Tibial nerve (tissue), 4 donors: ENCODE data around the gene ZRANB1. TPM values are rescaled to one million over a fixed set of nuclear protein-coding genes. Genes with fewer than 3 reads are reported as not detected.

ENCODE experiments used
- DNase-seq, 2 donors: peaks; one replicate each; pipeline ENCODE4 v3.0.0-alpha.2; 2019; ENCODE audit warnings: low spot score in 2 of 2
- H3K27ac ChIP-seq, 4 donors: fragments of 200-600 bp; sonication (generic) in 3 of 4; one replicate each; pipeline ENCODE4 v1.5.1; 2017 to 2019; ENCODE audit warnings: mild to moderate bottlenecking in 1 of 4
- H3K27me3 ChIP-seq, 2 donors: fragments of 200-600 bp; sonication (generic) in 1 of 2; one replicate each; pipeline versions ENCODE4 v1.5.1 to v1.6.0; 2017 to 2019
- H3K36me3 ChIP-seq, 3 donors: fragments of 200-600 bp; sonication (generic); one replicate each; pipeline ENCODE4 v1.5.1; 2018 to 2019
- H3K4me1 ChIP-seq, 4 donors: fragments of 200-600 bp; sonication (generic) in 3 of 4; one replicate each; pipeline ENCODE4 v1.5.1; 2017 to 2019
- H3K4me3 ChIP-seq, 4 donors: fragments of 200-600 bp; sonication (generic) in 3 of 4; one replicate each; pipeline ENCODE4 v1.5.1; 2017 to 2019; ENCODE audit warnings: mild to moderate bottlenecking in 1 of 4, moderate library complexity in 1 of 4
- H3K9me3 ChIP-seq, 4 donors: fragments of 200-600 bp; sonication (generic) in 3 of 4; one replicate each; pipeline ENCODE4 v1.5.1; 2017 to 2019
- EP300 ChIP-seq, 2 donors: sonication (generic); formaldehyde crosslinking; IDR thresholded peaks; one replicate each; pipeline ENCODE4 v1.6.1; 2017; ENCODE audit warnings: antibody characterized with exemption in 2 of 2, mild to moderate bottlenecking in 1 of 2
- POLR2A ChIP-seq, 2 donors: fragments of 450-650 bp; IDR thresholded peaks; one replicate each; pipeline ENCODE4 v1.6.1; 2017; ENCODE audit warnings: antibody characterized with exemption in 2 of 2, mild to moderate bottlenecking in 2 of 2, moderate library complexity in 2 of 2
- WGBS, 2 donors: methylation state at CpG; one replicate each; pipeline ENCODE4 v1.1.5; 2018; 5-methylcytosine and 5-hydroxymethylcytosine counted together
- total RNA-seq, 4 donors: library from RNA; depleted of rRNA; stranded (reverse); fragments of >200 nt; gene quantifications; one replicate each; pipeline ENCODE4 v1.1.0, GENCODE V29; 2016
- TF ChIP-seq, protein P1 (sequence below), 5 experiments: fragments of 200-600 bp in 3 of 5; fragments of 450-650 bp in 2 of 5; sonication (generic) in 3 of 5; IDR thresholded peaks; one replicate each; pipeline ENCODE4 v1.5.1; 2016 to 2019; ENCODE audit warnings: antibody characterized with exemption in 5 of 5, mild to moderate bottlenecking in 3 of 5, moderate library complexity in 2 of 5

The ZRANB1 gene
- total RNA-seq, 4 donors from 2014 or later = 22.2 to 33.5 (median 24.2) TPM

DNA sequence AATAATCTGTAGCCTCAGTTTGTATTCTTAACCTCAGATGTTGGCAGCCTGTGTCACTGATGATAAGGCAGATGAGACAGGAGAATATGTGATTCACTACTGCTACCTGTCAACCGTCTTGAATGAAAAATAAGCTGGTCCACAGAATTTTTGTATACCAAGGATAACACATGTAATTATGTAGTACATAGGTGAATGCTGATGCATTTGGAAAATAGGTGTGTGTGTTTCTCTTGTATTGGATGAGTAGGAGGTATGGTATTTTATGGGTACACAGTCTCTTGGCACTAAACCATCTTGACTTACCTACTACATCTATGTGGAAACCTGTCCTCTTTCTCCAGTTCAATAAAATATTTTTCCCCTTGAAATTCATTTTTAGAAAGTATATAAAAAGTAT, 20.7 kb upstream of the ZRANB1 start:
- 83 to 85% methylated on average over 1 of the region's 1 CpG for WGBS, 2 donors
- Histone ChIP-seq H3K36me3 (peaks cover 0 to 13% (median 0%) of the 10 kb centered on the region in 3 donors), H3K4me1 (peaks cover 0 to 64% (median 16%) of the 10 kb centered on the region in 4 donors), H3K27me3 (no peaks in the 10 kb centered on the region), H3K4me3 (no peak overlapping the region), H3K27ac (no peak overlapping the region), H3K9me3 (no peaks in the 10 kb centered on the region)
- DNase-seq = no peak
- TF ChIP-seq POLR2A (IDR thresholded peaks at IDR 0.05) = no peak
- TF ChIP-seq, protein P1, sequence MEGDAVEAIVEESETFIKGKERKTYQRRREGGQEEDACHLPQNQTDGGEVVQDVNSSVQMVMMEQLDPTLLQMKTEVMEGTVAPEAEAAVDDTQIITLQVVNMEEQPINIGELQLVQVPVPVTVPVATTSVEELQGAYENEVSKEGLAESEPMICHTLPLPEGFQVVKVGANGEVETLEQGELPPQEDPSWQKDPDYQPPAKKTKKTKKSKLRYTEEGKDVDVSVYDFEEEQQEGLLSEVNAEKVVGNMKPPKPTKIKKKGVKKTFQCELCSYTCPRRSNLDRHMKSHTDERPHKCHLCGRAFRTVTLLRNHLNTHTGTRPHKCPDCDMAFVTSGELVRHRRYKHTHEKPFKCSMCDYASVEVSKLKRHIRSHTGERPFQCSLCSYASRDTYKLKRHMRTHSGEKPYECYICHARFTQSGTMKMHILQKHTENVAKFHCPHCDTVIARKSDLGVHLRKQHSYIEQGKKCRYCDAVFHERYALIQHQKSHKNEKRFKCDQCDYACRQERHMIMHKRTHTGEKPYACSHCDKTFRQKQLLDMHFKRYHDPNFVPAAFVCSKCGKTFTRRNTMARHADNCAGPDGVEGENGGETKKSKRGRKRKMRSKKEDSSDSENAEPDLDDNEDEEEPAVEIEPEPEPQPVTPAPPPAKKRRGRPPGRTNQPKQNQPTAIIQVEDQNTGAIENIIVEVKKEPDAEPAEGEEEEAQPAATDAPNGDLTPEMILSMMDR (IDR thresholded peaks at IDR 0.05) = no peak
- no peak for TF ChIP-seq EP300 (IDR thresholded peaks at IDR 0.05)

DNA sequence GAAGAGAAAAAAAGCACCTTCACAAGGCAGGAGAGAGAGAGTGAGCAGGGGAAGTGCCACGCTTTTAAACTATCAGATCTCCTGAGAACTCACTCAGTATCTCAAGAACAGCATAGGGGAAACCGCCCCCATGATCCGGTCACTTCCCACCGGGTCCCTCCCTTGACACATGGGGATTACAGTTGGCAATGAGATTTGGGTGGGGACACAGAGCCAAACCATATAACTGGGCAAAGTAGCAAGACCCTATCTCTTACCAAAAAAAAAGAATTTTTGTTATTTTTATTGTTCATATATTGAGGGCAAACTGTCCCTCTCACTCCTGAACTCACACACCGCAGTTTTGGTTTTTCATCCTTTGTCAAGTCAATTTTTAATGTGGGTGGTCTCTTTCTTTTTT, 18.2 kb upstream of the ZRANB1 start:
- TF ChIP-seq, protein P1 (IDR thresholded peaks at IDR 0.05) = no peak
- TF ChIP-seq EP300 (IDR thresholded peaks at IDR 0.05) = no peak
- no peak for TF ChIP-seq POLR2A (IDR thresholded peaks at IDR 0.05)
- DNase-seq = no peak
- Histone ChIP-seq H3K27me3 (no peaks in the 10 kb centered on the region), H3K4me1 (peaks cover 0 to 66% (median 9%) of the 10 kb centered on the region in 4 donors), H3K27ac (no peak overlapping the region), H3K9me3 (no peaks in the 10 kb centered on the region), H3K4me3 (no peak overlapping the region), H3K36me3 (peaks cover 0 to 25% (median 0%) of the 10 kb centered on the region in 3 donors)
- WGBS, 2 donors = 88 to 96% methylated on average over 5 of the region's 5 CpGs

DNA sequence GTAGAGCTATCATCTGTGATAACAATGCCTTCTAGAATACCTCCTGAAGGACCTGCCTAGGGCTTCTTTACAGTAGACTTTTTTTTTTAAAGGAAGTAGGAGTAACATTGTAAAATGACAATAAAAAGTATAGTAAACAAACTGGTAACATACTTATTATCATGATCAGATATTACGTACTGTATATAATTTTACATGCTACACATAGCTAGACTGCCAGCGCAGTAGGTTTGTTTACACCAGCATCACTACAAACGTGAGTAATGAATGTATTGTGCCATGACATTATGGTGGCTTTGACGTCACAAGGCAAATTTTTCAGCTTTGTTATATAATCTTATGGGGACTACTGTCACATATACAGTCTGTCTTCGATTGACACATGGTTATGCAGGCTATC, 15.4 kb upstream of the ZRANB1 start:
- whole genome bisulfite sequencing, 2 donors = 87 to 89% methylated on average over 5 of the region's 5 CpGs
- TF ChIP-seq, protein P1 (IDR thresholded peaks at IDR 0.05) = no peak
- TF ChIP-seq EP300 (IDR thresholded peaks at IDR 0.05) (no peak), POLR2A (IDR thresholded peaks at IDR 0.05) (no peak)
- no peak for DNase-seq
- Histone ChIP-seq H3K36me3 (peaks cover 0 to 25% (median 0%) of the 10 kb centered on the region in 3 donors), H3K9me3 (no peaks in the 10 kb centered on the region), H3K27me3 (no peaks in the 10 kb centered on the region), H3K4me1 (peaks cover 0 to 51% (median 0%) of the 10 kb centered on the region in 4 donors), H3K27ac (no peak overlapping the region), H3K4me3 (no peak overlapping the region)

DNA sequence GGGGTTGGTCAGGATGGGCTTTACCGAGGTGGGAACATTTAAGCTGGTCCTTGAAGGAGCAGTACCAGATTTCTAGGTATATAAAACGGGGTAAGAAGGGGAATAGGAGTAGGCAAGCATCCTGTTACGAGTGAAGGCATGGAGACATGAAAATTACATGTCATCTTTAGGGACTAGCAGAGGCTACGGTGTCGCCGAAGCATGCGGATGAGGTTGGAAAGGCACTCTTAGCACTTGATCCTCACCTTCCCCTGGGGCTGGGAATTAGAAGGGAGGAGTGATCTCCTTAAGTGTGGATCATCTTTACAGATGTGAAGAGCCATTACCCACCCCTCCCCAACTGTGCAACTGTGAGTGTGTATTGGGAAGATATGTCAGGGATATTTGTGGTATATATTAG, 13.8 kb upstream of the ZRANB1 start:
- H3K27ac ChIP-seq = no peak overlapping the region
- peaks cover 0 to 17% (median 0%) of the 10 kb centered on the region in 3 donors for H3K36me3 ChIP-seq
- H3K9me3 ChIP-seq = peaks cover 0 to 10% (median 0%) of the 10 kb centered on the region in 4 donors
- H3K4me1 ChIP-seq = peaks cover 0 to 42% (median 0%) of the 10 kb centered on the region in 4 donors
- no peak overlapping the region for H3K4me3 ChIP-seq
- DNase-seq = no peak
- WGBS, 2 donors = 79% methylated on average over 7 of the region's 7 CpGs
- TF ChIP-seq EP300 (IDR thresholded peaks at IDR 0.05) = no peak
- TF ChIP-seq, protein P1 (IDR thresholded peaks at IDR 0.05) = no peak
- no peak for TF ChIP-seq POLR2A (IDR thresholded peaks at IDR 0.05)
- H3K27me3 ChIP-seq = no peaks in the 10 kb centered on the region

DNA sequence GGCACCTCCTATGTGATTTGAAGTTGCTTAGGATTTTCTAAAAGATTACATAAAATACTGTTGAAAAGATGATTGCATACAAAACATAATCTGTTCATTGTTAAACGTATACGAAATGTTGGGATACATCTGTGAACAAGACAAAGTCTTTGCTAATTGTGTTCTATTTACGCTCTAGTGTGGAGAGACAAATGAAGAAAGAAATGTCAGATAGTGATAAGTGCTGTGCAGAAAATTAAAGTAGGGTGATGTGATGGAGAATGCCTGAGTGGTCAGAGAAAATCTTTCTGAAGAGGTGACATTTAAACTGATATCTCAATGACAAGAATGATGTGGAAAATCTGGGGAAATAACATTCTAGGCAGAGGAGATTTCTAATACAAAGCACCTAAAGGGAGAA, 13.4 kb upstream of the ZRANB1 start:
- no peak overlapping the region for H3K4me3 ChIP-seq
- no peak for DNase-seq
- peaks cover 0 to 42% (median 0%) of the 10 kb centered on the region in 4 donors for H3K4me1 ChIP-seq
- H3K36me3 ChIP-seq = peaks cover 0 to 13% (median 0%) of the 10 kb centered on the region in 3 donors
- no peaks in the 10 kb centered on the region for H3K27me3 ChIP-seq
- no peak overlapping the region for H3K27ac ChIP-seq
- TF ChIP-seq POLR2A (IDR thresholded peaks at IDR 0.05) = no peak
- TF ChIP-seq EP300 (IDR thresholded peaks at IDR 0.05) = no peak
- TF ChIP-seq, protein P1 (IDR thresholded peaks at IDR 0.05) = no peak
- 72 to 76% methylated on average over 3 of the region's 3 CpGs for WGBS, 2 donors
- peaks cover 0 to 10% (median 0%) of the 10 kb centered on the region in 4 donors for H3K9me3 ChIP-seq
